NB4 (cell line): ENCODE measurements around the gene NRXN3.

Source experiments
- POLR2A ChIP-seq: IDR thresholded peaks from 2 replicates; pipeline ENCODE4 v1.6.1; 2011; ENCODE audit warnings: mild to moderate bottlenecking; ENCODE audit not compliant: insufficient read length; ENCODE audit errors: extremely low read depth
- TF ChIP-seq, protein P1 (sequence below): IDR thresholded peaks from one replicate; pipeline ENCODE4 v1.5.1; 2012; ENCODE audit warnings: low read depth, low read length

DNA sequence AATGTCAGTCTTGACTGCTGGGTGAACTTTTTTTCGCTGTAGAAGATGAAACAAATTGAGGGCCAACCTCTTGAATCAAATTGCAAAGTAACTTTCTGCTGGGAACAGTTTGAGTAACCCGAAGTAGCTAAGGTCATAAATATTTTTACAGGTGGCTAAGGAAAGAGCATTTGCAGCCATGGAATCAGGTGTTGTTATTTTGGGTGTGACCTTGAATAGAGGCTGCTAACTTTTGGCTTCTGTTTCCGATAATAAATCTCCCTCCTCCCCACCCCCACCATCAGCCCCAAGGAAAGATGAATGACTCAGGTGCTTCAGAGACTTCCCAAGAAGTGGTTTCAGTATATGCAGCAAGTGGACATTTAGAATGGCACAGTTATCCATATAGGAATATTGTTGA is 1469.4 kb downstream of the NRXN3 start:
- TF ChIP-seq, protein P1, sequence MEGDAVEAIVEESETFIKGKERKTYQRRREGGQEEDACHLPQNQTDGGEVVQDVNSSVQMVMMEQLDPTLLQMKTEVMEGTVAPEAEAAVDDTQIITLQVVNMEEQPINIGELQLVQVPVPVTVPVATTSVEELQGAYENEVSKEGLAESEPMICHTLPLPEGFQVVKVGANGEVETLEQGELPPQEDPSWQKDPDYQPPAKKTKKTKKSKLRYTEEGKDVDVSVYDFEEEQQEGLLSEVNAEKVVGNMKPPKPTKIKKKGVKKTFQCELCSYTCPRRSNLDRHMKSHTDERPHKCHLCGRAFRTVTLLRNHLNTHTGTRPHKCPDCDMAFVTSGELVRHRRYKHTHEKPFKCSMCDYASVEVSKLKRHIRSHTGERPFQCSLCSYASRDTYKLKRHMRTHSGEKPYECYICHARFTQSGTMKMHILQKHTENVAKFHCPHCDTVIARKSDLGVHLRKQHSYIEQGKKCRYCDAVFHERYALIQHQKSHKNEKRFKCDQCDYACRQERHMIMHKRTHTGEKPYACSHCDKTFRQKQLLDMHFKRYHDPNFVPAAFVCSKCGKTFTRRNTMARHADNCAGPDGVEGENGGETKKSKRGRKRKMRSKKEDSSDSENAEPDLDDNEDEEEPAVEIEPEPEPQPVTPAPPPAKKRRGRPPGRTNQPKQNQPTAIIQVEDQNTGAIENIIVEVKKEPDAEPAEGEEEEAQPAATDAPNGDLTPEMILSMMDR, result no peak
- TF ChIP-seq POLR2A, result no peak
